H1 (cell line): ENCODE results near the gene CPEB3. TPM values are rescaled to one million over a fixed set of nuclear protein-coding genes. Genes with fewer than 3 reads are reported as not detected.

ENCODE experiments used
- EGR1 ChIP-seq: IDR thresholded peaks from 2 replicates; pipeline ENCODE4 v1.6.1; 2011; ENCODE audit warnings: low read depth, low read length, borderline replicate concordance
- polyA plus RNA-seq, 7 experiments: library from polyadenylated mRNA; depleted of rRNA in 3 of 7; stranded (reverse) in 5 of 7; unstranded in 2 of 7; fragments of >200 nt in 5 of 7; fragments of 200-250 nt in 2 of 7; gene quantifications; 1 replicate in 5 of 7; 2 replicates in 1 of 7; 4 replicates in 1 of 7; pipeline versions ENCODE4 v1.2.1 to v1.2.3, GENCODE V29; 2011 to 2013; ENCODE audit warnings: missing spikeins in 2 of 7, mixed read lengths in 2 of 7
- total RNA-seq: library from RNA; stranded (reverse); fragmentation: NEBNext Ultra II Directional; extraction: Animal tissue kit (Norgen Biotek cat#: 25700); gene quantifications from 2 replicates; pipeline ENCODE4 v1.2.1, GENCODE V29; 2021

Gene CPEB3
- total and polyA plus RNA-seq, 2 of the 8 experiments (the other 6 are each of a cell fraction or from before 2014, with no cell fraction given): 0.39 to 1.7 TPM

DNA sequence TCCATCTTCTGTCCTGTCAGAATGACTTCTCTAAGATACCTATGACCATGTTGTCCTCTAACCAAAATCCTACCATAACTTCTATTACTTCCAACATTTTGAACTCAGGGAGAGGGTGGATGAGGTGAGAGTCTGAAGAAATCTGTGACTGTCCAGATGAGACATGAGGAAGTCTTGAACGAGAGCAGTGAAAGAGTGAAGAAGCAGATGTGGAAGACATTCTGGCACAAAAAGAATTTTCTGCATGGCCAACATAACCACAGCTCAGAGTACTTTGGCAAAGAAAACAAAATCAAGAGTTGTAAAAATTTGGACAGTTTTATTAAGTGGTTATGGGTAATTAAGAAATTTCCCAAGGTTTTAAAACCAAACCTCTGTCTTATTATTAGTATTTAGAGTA is 141.6 kb downstream of the CPEB3 start (continued):
- no peak for TF ChIP-seq EGR1
